Body of pancreas (tissue), 4 donors: ENCODE data around the gene GPR107.

Experiments used
- POLR2A ChIP-seq, 3 donors: fragments of 450-650 bp; IDR thresholded peaks; one replicate each; pipeline ENCODE4 v1.6.1; 2016; ENCODE audit warnings: antibody characterized with exemption in 3 of 3, mild to moderate bottlenecking in 2 of 3
- TF ChIP-seq, protein P1 (sequence below), 7 experiments: fragments of 450-650 bp in 4 of 7; fragments of 200-600 bp in 3 of 7; sonication (generic) in 3 of 7; IDR thresholded peaks; one replicate each; pipeline ENCODE4 v1.5.1; 2016 to 2019; ENCODE audit warnings: antibody characterized with exemption in 7 of 7

DNA sequence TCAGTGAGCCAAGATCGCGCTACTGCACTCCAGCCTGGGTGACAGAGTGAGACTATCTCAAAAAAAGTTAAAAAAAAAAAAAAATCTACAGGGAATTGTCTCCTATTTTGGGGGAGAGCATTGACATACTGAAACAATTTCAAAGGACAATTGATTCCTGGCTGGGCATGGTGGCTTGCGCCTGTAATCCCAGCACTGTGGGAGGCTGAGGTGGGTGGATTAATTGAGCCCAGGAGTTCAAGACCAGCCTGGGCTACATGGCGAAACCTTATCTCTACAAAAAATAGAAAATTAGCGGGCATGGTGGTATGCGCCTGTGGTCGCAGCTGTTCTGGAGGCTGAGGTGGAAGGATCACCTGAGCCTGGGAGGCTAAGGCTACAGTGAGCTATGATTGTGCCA is 30.6 kb downstream of the GPR107 start:
- TF ChIP-seq, protein P1, sequence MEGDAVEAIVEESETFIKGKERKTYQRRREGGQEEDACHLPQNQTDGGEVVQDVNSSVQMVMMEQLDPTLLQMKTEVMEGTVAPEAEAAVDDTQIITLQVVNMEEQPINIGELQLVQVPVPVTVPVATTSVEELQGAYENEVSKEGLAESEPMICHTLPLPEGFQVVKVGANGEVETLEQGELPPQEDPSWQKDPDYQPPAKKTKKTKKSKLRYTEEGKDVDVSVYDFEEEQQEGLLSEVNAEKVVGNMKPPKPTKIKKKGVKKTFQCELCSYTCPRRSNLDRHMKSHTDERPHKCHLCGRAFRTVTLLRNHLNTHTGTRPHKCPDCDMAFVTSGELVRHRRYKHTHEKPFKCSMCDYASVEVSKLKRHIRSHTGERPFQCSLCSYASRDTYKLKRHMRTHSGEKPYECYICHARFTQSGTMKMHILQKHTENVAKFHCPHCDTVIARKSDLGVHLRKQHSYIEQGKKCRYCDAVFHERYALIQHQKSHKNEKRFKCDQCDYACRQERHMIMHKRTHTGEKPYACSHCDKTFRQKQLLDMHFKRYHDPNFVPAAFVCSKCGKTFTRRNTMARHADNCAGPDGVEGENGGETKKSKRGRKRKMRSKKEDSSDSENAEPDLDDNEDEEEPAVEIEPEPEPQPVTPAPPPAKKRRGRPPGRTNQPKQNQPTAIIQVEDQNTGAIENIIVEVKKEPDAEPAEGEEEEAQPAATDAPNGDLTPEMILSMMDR (IDR thresholded peaks at IDR 0.05), result no peak
- TF ChIP-seq POLR2A (IDR thresholded peaks at IDR 0.05), result no peak
